ENCODE results near the gene SH3BP5L.

SH3BP5L gene

GRCh38 chr1:248828845-248829244, 3.1 kb upstream of the SH3BP5L start:
- Histone ChIP-seq H3K4me2 (no peak overlapping the region), H3K27ac (no peak overlapping the region)
- no peak for TF ChIP-seq CTCF (conservative IDR thresholded peaks at IDR 0.05; ENCODE audit: low read depth, low read length)

GRCh38 chr1:248825573-248825908, 174 bp downstream of the SH3BP5L start:
- no peaks in the 10 kb centered on the region for H4K20me1 ChIP-seq (ENCODE audit: insufficient read depth)
- peak overlapping the region; percentile 85 for H2AFZ ChIP-seq (ENCODE audit: low read depth)
- peak overlapping the region; percentile 94 for H3K27ac ChIP-seq
- peaks cover 19% of the 10 kb centered on the region for H3K79me2 ChIP-seq (ENCODE audit: insufficient read depth, low read depth)
- no peaks in the 10 kb centered on the region; the same call in 1 of the 2 replicates for H3K36me3 ChIP-seq (ENCODE audit: insufficient read depth)
- H3K27me3 ChIP-seq (ENCODE audit: insufficient read depth, low read depth), result no peaks in the 10 kb centered on the region
- TF ChIP-seq CTCF (conservative IDR thresholded peaks at IDR 0.05; ENCODE audit: low read depth, low read length), result no peak
- peak overlapping the region; percentile 95 for H3K4me3 ChIP-seq (IDR thresholded peaks at IDR 0.05; ENCODE audit: insufficient read depth, low read depth, low read length)
- H3K4me1 ChIP-seq (ENCODE audit: low read depth, poor library complexity, severe bottlenecking), result peaks cover 34% of the 10 kb centered on the region
- H3K4me2 ChIP-seq, result peak overlapping the region; percentile 46
- peak overlapping the region; percentile 90 for H3K9ac ChIP-seq

More at GRCh38 chr1:248828845-248829244, 3.1 kb upstream of the SH3BP5L start:
- H3K4me3 ChIP-seq (IDR thresholded peaks at IDR 0.05; ENCODE audit: insufficient read depth, low read depth, low read length), result no peak overlapping the region
- no peak overlapping the region for H3K9ac ChIP-seq
- H3K36me3 ChIP-seq (ENCODE audit: insufficient read depth), result no peaks in the 10 kb centered on the region
- H4K20me1 ChIP-seq (ENCODE audit: insufficient read depth), result no peaks in the 10 kb centered on the region
- H3K27me3 ChIP-seq (ENCODE audit: insufficient read depth, low read depth), result no peaks in the 10 kb centered on the region
- H2AFZ ChIP-seq (ENCODE audit: low read depth), result no peak overlapping the region
- H3K4me1 ChIP-seq (ENCODE audit: low read depth, poor library complexity, severe bottlenecking), result peaks cover 22% of the 10 kb centered on the region
- H3K79me2 ChIP-seq (ENCODE audit: insufficient read depth, low read depth), result peaks cover 17% of the 10 kb centered on the region

GRCh38 chr1:248825136-248825535, 579 bp downstream of the SH3BP5L start:
- H2AFZ ChIP-seq (ENCODE audit: low read depth), result peak overlapping the region; percentile 85; the same call in 1 of the 2 replicates
- no peak for TF ChIP-seq CTCF (conservative IDR thresholded peaks at IDR 0.05; ENCODE audit: low read depth, low read length)
- H3K27me3 ChIP-seq (ENCODE audit: insufficient read depth, low read depth), result no peaks in the 10 kb centered on the region
- H3K36me3 ChIP-seq (ENCODE audit: insufficient read depth), result no peaks in the 10 kb centered on the region; the same call in 1 of the 2 replicates
- no peak overlapping the region for H3K4me3 ChIP-seq (IDR thresholded peaks at IDR 0.05; ENCODE audit: insufficient read depth, low read depth, low read length)
- peak overlapping the region; percentile 46 for H3K4me2 ChIP-seq
- H3K9ac ChIP-seq, result peak overlapping the region; percentile 90
- H3K79me2 ChIP-seq (ENCODE audit: insufficient read depth, low read depth), result peaks cover 19% of the 10 kb centered on the region
- no peaks in the 10 kb centered on the region for H4K20me1 ChIP-seq (ENCODE audit: insufficient read depth)
- peak overlapping the region; percentile 94 for H3K27ac ChIP-seq
- peaks cover 34% of the 10 kb centered on the region for H3K4me1 ChIP-seq (ENCODE audit: low read depth, poor library complexity, severe bottlenecking)

- Histone ChIP-seq H2AFZ (ENCODE audit: low read depth) (no peak overlapping the region), H3K36me3 (ENCODE audit: insufficient read depth) (no peaks in the 10 kb centered on the region; the same call in 1 of the 2 replicates), H3K4me3 (IDR thresholded peaks at IDR 0.05; ENCODE audit: insufficient read depth, low read depth, low read length) (no peak overlapping the region), H3K4me2 (peak overlapping the region; percentile 46), H3K79me2 (ENCODE audit: insufficient read depth, low read depth) (peaks cover 19% of the 10 kb centered on the region), H3K27ac (no peak overlapping the region), H4K20me1 (ENCODE audit: insufficient read depth) (no peaks in the 10 kb centered on the region), H3K4me1 (ENCODE audit: low read depth, poor library complexity, severe bottlenecking) (peaks cover 34% of the 10 kb centered on the region), H3K27me3 (ENCODE audit: insufficient read depth, low read depth) (no peaks in the 10 kb centered on the region), H3K9ac (peak overlapping the region; percentile 90; the same call in 1 of the 2 replicates)
- TF ChIP-seq CTCF (conservative IDR thresholded peaks at IDR 0.05; ENCODE audit: low read depth, low read length), result no peak
These were observed 1.0 kb downstream of the SH3BP5L start for GRCh38 chr1:248824701-248825100.

Measured in KMS-11 (cell line).